ENCODE results near the gene GAS6.

GRCh38 chr13:113832205-113832604 lies 31.7 kb downstream of the GAS6 start:
- TF ChIP-seq EZH2phosphoT487 (IDR thresholded peaks at IDR 0.05; ENCODE audit: borderline replicate concordance): no peak
- no peak for TF ChIP-seq CTCF (IDR thresholded peaks at IDR 0.05 in 2 of 3, conservative IDR thresholded peaks at IDR 0.05 in 1 of 3; ENCODE audit: borderline replicate concordance in 1 of 3, insufficient read depth in 1 of 3, low read depth in 2 of 3, low read length in 2 of 3)
- TF ChIP-seq SP1 (IDR thresholded peaks at IDR 0.05; ENCODE audit: low read depth): no peak
- TF ChIP-seq YY1 (IDR thresholded peaks at IDR 0.05; ENCODE audit: extremely low read depth, insufficient replicate concordance, low read depth, low read length): no peak
- TF ChIP-seq TCF7L2 (IDR thresholded peaks at IDR 0.05; ENCODE audit: borderline replicate concordance, extremely low read depth, insufficient read depth, insufficient read length): no peak
- no peak for TF ChIP-seq POLR2A (IDR thresholded peaks at IDR 0.05; ENCODE audit: borderline replicate concordance, extremely low read depth, insufficient read depth, insufficient read length)
- no peak for TF ChIP-seq RAD21 (IDR thresholded peaks at IDR 0.05; ENCODE audit: low read depth)
- no peak for TF ChIP-seq POLR2AphosphoS5 (IDR thresholded peaks at IDR 0.05; ENCODE audit: low read depth, low read length)
- TF ChIP-seq SRF (IDR thresholded peaks at IDR 0.05; ENCODE audit: low read depth): no peak
- TF ChIP-seq ELF1 (IDR thresholded peaks at IDR 0.05; ENCODE audit: borderline replicate concordance, low read depth): no peak
- no peak for TF ChIP-seq REST (IDR thresholded peaks at IDR 0.05; ENCODE audit: low read depth)
- no peak for TF ChIP-seq SIN3A (IDR thresholded peaks at IDR 0.05; ENCODE audit: low read depth)
- TF ChIP-seq MAX (IDR thresholded peaks at IDR 0.05): no peak
- no peak for TF ChIP-seq FOSL1 (IDR thresholded peaks at IDR 0.05; ENCODE audit: low read depth)

Data from HCT116 (cell line).